ENCODE data around the gene ADCY5.
"Not testable (repeated sequence)": the region's sequence is repeated elsewhere in the genome, so short reads cannot be mapped to it uniquely, and the experiment has no call there.

ADCY5 gene

DNA sequence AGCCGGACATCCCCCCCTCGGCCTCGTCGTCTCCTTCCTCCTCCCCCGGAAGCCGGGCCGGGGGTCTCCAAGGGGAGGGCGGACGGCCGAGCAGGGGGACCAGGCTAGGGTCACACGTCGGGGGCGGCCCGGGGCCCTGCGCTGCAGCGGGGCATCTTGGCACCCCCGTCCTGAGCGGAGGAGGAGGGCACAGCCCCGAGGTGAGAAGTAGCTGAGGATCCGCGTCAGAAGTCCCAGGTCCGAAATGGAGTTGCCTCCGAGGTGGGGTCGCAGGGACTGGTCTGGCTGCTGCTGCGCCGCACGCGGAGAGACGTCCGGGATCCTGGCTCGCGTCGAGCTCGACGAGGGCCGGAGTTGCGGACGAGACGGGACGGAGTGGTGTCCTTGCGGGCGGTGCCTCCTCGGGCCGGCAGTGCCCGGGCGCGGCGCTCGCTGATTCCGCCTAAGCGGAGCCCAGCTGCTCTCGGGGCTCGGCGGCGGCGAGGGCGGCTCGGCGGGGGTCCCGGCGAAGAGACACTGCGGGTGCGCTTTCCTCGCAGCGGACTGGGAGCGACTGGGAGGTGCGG, at the start of gene ADCY5:
Gene ADCY5, minus strand, starts transcription at position 555 of the 566 bp plus-strand sequence. Its CDS starts 545 bp downstream, at position 10.
- peak; percentile 50 for DNase-seq
- Mint-ChIP-seq H3K4me3 (peak within 1 kb of the TSS; percentile 81), H3K4me1 (peaks cover 33% of the 10 kb centered on the region), H3K27ac (no peak within 1 kb of the TSS), H3K36me3 (ENCODE audit: low read depth) (no peaks in the 10 kb centered on the region), H3K27me3 (ENCODE audit: low read depth, poor library complexity) (peaks cover 71% of the 10 kb centered on the region), H3K9me3 (no peaks in the 10 kb centered on the region)
- TF ChIP-seq, protein P1, sequence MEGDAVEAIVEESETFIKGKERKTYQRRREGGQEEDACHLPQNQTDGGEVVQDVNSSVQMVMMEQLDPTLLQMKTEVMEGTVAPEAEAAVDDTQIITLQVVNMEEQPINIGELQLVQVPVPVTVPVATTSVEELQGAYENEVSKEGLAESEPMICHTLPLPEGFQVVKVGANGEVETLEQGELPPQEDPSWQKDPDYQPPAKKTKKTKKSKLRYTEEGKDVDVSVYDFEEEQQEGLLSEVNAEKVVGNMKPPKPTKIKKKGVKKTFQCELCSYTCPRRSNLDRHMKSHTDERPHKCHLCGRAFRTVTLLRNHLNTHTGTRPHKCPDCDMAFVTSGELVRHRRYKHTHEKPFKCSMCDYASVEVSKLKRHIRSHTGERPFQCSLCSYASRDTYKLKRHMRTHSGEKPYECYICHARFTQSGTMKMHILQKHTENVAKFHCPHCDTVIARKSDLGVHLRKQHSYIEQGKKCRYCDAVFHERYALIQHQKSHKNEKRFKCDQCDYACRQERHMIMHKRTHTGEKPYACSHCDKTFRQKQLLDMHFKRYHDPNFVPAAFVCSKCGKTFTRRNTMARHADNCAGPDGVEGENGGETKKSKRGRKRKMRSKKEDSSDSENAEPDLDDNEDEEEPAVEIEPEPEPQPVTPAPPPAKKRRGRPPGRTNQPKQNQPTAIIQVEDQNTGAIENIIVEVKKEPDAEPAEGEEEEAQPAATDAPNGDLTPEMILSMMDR (IDR thresholded peaks at IDR 0.05), result no peak

DNA sequence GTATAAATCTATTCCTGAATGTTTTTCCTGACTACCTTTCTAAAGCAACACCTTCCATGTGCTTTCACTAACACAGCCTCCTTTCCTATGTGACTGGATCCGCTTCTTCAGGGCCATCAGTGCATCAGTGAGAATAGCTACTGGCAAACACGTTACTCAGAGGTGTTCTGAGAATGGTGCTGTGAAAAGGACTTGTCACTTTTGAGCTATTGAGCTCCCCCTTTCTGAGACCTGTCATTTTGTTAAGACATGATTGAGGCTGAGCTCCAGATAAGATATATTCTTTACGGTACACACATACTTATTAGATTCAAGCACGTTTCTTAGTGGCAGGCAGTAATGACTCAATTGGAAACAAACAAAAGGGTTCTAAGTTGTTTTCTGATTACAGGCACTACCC, 45.0 kb upstream of the ADCY5 start:
- no peak overlapping the region for H3K4me3 Mint-ChIP-seq
- no peak for DNase-seq
- H3K27me3 Mint-ChIP-seq (ENCODE audit: low read depth, poor library complexity), result peaks cover 2% of the 10 kb centered on the region
- peaks cover 19% of the 10 kb centered on the region for H3K36me3 Mint-ChIP-seq (ENCODE audit: low read depth)
- TF ChIP-seq, protein P1 (IDR thresholded peaks at IDR 0.05), result no peak
- H3K4me1 Mint-ChIP-seq, result no peaks in the 10 kb centered on the region
- no peaks in the 10 kb centered on the region for H3K9me3 Mint-ChIP-seq
- no peak overlapping the region for H3K27ac Mint-ChIP-seq

DNA sequence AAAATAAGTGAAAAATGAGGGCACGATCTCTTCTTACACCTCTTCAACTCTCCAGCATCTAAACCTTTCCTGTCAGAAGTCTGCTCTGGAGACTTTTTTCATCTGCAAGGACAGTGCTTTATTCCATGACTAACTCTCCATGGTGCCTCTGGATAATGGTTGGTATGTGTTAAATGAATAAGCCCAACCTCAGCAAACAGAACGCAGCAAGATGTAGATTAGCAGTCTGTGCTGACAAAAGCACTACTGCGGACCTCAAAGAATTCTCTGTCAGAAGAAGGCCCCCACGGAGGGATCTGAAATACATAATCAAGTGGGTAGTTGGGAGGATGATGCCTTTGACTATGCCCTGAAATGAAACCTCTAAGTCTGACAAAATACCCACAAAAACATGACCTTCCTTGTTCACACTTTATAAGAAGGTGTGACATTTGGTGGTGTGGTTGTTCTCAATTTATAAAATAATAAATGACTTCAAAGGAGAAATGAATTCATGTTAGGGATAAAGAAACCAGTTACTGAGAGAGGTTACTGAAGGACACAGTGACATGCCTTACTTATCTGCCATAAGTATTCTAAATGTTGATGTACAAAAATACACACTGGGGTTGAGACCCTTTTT, 43.2 kb upstream of the ADCY5 start:
- H3K4me1 Mint-ChIP-seq, result no peaks in the 10 kb centered on the region
- H3K36me3 Mint-ChIP-seq (ENCODE audit: low read depth), result peaks cover 6% of the 10 kb centered on the region
- no peak for DNase-seq
- no peak overlapping the region for H3K27ac Mint-ChIP-seq
- peaks cover 2% of the 10 kb centered on the region for H3K27me3 Mint-ChIP-seq (ENCODE audit: low read depth, poor library complexity)
- H3K4me3 Mint-ChIP-seq, result no peak overlapping the region
- H3K9me3 Mint-ChIP-seq, result no peaks in the 10 kb centered on the region
- TF ChIP-seq, protein P1 (IDR thresholded peaks at IDR 0.05), result no peak

DNA sequence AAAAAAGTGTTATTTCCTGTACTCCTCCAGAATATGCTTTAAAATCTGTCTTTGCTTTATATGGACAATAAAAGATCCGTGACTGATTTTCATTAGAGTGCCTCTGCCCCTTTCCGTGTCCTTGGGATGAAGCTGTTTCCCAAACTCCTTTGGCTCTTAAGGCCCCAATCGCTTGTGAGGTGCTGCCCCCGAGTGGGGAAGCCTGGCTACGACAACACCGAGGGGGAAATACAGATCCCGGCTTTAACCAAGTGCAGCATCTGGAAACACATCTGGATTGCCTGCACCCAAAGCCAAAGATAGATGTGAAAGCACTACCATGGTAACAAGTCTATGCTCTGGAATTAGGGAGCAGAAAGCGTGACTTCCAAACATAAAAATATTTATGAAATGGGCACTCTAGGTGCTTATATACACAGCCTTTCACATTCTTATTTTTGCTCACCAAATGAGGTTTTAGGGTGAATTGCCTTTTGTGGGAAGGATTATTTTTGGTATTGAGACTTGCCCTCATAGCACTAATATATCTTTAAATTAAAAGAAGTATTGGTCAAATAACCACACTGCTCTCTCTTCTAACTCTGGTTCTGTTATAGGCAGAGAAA, 40.6 kb upstream of the ADCY5 start:
- TF ChIP-seq, protein P1 (IDR thresholded peaks at IDR 0.05), result peak; percentile 94
- Mint-ChIP-seq H3K27ac (no peak overlapping the region), H3K27me3 (ENCODE audit: low read depth, poor library complexity) (peaks cover 2% of the 10 kb centered on the region), H3K4me1 (no peaks in the 10 kb centered on the region), H3K4me3 (no peak overlapping the region), H3K36me3 (ENCODE audit: low read depth) (peaks cover 6% of the 10 kb centered on the region), H3K9me3 (no peaks in the 10 kb centered on the region)
- DNase-seq, result peak; percentile 84

DNA sequence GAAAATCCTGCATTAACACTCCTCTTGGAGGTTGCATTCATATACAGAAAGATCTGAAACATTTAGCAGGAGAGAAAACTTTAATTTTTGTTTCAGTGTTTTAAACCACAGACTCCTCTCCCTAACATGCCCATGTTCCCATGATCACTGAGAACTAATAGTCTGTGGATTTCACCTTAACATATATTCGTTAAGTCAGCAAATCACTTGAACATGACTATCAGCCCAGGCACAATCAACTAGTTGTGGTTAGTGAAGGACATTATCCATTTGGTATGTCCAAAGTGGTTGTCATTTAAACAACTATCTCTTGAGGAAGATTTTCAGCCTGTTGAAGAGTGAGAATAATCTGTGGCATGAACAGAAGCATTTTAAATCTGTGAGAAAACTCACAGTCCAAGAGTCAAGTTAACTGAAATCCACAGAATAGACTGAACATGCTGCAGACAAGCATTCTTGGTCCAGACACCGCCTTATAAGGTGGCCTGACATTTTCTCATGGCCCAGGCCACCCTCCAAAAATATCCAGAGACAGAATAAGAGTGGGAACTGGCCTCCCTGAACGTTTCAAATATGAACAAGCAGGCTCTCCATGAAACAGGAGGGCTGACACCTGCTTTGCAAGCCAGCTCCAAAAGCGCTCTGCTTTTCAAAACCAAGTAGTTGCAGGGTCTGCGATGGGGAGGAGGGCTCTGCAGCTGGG, 39.9 kb upstream of the ADCY5 start:
- Mint-ChIP-seq H3K4me3 (no peak overlapping the region), H3K27me3 (ENCODE audit: low read depth, poor library complexity) (peaks cover 2% of the 10 kb centered on the region), H3K9me3 (no peaks in the 10 kb centered on the region), H3K4me1 (no peaks in the 10 kb centered on the region), H3K36me3 (ENCODE audit: low read depth) (peaks cover 4% of the 10 kb centered on the region), H3K27ac (no peak overlapping the region)
- no peak for DNase-seq
- TF ChIP-seq, protein P1 (IDR thresholded peaks at IDR 0.05), result no peak

DNA sequence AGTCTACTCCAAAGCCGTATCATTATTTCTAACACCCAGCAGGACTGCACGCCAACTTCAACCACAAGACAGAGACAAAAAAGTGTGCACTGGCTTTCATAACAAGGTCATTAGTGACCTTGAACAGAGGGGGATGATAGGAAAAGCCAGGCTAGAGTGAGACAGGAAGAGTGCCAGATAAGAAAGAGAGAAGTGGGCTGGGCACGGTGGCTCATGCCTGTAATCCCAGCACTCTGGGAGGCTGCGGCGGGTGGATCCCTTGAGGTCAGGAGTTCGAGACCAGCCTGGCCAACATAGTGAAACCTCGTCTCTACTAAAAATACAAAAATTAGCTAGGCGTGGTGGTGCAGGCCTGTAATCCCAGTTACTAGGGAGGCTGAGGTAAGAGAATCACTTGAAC, 38.2 kb upstream of the ADCY5 start:
- not testable (repeated sequence) for H3K36me3 Mint-ChIP-seq (ENCODE audit: low read depth); H3K27ac Mint-ChIP-seq; H3K4me1 Mint-ChIP-seq

More for the DNA sequence above, 38.2 kb upstream of the ADCY5 start:
- not testable (repeated sequence) for DNase-seq; H3K27me3 Mint-ChIP-seq (ENCODE audit: low read depth, poor library complexity); H3K4me3 Mint-ChIP-seq; H3K9me3 Mint-ChIP-seq
